Epidermal melanocyte (primary cell): ENCODE measurements around the gene PLCH2.

Source experiments
- DNase-seq: peaks from one replicate; pipeline ENCODE4 v3.0.0; 2011; ENCODE audit warnings: low spot score; ENCODE audit not compliant: insufficient read length

The PLCH2 gene

GRCh38 chr1:2496746-2497145 is 20.7 kb downstream of the PLCH2 start:
- DNase-seq = no peak

GRCh38 chr1:2497891-2498290 is 21.8 kb downstream of the PLCH2 start:
- no peak for DNase-seq

- DNase-seq = no peak
Measured at GRCh38 chr1:2498648-2499047, 22.6 kb downstream of the PLCH2 start.

- no peak for DNase-seq
Measured at GRCh38 chr1:2499260-2499659, 23.2 kb downstream of the PLCH2 start.

- no peak for DNase-seq
Measured at GRCh38 chr1:2499986-2500596, 24.0 kb downstream of the PLCH2 start.

GRCh38 chr1:2501041-2501819 is 25.1 kb downstream of the PLCH2 start:
- DNase-seq = no peak

GRCh38 chr1:2501820-2502119 is 25.7 kb downstream of the PLCH2 start:
- DNase-seq = no peak

- no peak for DNase-seq
Measured at GRCh38 chr1:2502210-2502609, 26.1 kb downstream of the PLCH2 start.

- DNase-seq = no peak
Measured at GRCh38 chr1:2502661-2503553, 26.8 kb downstream of the PLCH2 start.

GRCh38 chr1:2503554-2504224 is 27.6 kb downstream of the PLCH2 start:
- DNase-seq = no peak

- no peak for DNase-seq
Measured at GRCh38 chr1:2504225-2504948, 28.3 kb downstream of the PLCH2 start.

GRCh38 chr1:2504949-2505272 is 28.8 kb downstream of the PLCH2 start:
- DNase-seq = no peak

GRCh38 chr1:2505461-2505994 is 29.4 kb downstream of the PLCH2 start:
- DNase-seq = no peak

- DNase-seq = no peak
Measured at GRCh38 chr1:2506007-2506860, 30.1 kb downstream of the PLCH2 start.

- no peak for DNase-seq
Measured at GRCh38 chr1:2506901-2507565, 30.9 kb downstream of the PLCH2 start.

- DNase-seq = no peak
Measured at GRCh38 chr1:2507744-2508155, 31.7 kb downstream of the PLCH2 start.

- DNase-seq = no peak
Measured at GRCh38 chr1:2508180-2508579, 32.1 kb downstream of the PLCH2 start.

- DNase-seq = no peak
Measured at GRCh38 chr1:2508751-2509150, 32.7 kb downstream of the PLCH2 start.

- no peak for DNase-seq
Measured at GRCh38 chr1:2509589-2509988, 33.5 kb downstream of the PLCH2 start.
